Transverse colon (tissue), 4 donors: ENCODE data around the gene FAM83E. TPM values are rescaled to one million over a fixed set of nuclear protein-coding genes. Genes with fewer than 3 reads are reported as not detected.
A peak's percentile ranks its signal among the peaks of the same experiment; 100 is the strongest.

Source experiments
- DNase-seq: peaks from one replicate; pipeline ENCODE4 v3.0.0-alpha.2; 2019
- H3K27ac ChIP-seq, 4 donors: fragments of 200-600 bp; sonication (generic); 2 replicates each; pipeline ENCODE4 v1.5.1; 2016 to 2018; ENCODE audit warnings: inconsistent platforms in 4 of 4
- H3K27me3 ChIP-seq: fragments of 200-600 bp; sonication (generic); 2 replicates; pipeline ENCODE4 v1.5.1; 2017; ENCODE audit warnings: inconsistent platforms
- H3K36me3 ChIP-seq, 4 donors: fragments of 200-600 bp; sonication (generic); 2 replicates each; pipeline ENCODE4 v1.5.1; 2017 to 2019; ENCODE audit warnings: inconsistent platforms in 4 of 4
- H3K4me1 ChIP-seq, 4 donors: fragments of 200-600 bp; sonication (generic); 2 replicates each; pipeline ENCODE4 v1.5.1; 2017 to 2020; ENCODE audit warnings: inconsistent platforms in 4 of 4
- H3K4me3 ChIP-seq, 4 donors: fragments of 200-600 bp; sonication (generic); 1 replicate in 1 of 4; 2 replicates in 3 of 4; pipeline versions ENCODE4 v1.5.1 to v1.6.1; 2017 to 2019; ENCODE audit warnings: inconsistent platforms in 4 of 4
- H3K9me3 ChIP-seq, 2 donors: fragments of 200-600 bp; sonication (generic); 2 replicates each; pipeline ENCODE4 v1.5.1; 2017 to 2019; ENCODE audit warnings: inconsistent platforms in 2 of 2
- CTCF ChIP-seq, 5 experiments: fragments of 200-600 bp in 3 of 5; fragments of 450-650 bp in 2 of 5; sonication (generic) in 3 of 5; IDR thresholded peaks; 1 replicate in 2 of 5; 2 replicates in 3 of 5; pipeline ENCODE4 v1.5.1; 2016 to 2017; ENCODE audit warnings: antibody characterized with exemption in 5 of 5, inconsistent platforms in 3 of 5, mild to moderate bottlenecking in 2 of 5, moderate library complexity in 1 of 5
- EP300 ChIP-seq: sonication (generic); formaldehyde crosslinking; IDR thresholded peaks from one replicate; pipeline ENCODE4 v1.6.1; 2017; ENCODE audit warnings: antibody characterized with exemption, low read depth
- POLR2A ChIP-seq: fragments of 450-650 bp; IDR thresholded peaks from one replicate; pipeline ENCODE4 v1.6.1; 2016; ENCODE audit warnings: antibody characterized with exemption, mild to moderate bottlenecking, moderate library complexity
- POLR2AphosphoS5 ChIP-seq, 3 donors: sonication (generic); formaldehyde crosslinking; IDR thresholded peaks; one replicate each; pipeline ENCODE4 v1.6.1; 2016; ENCODE audit warnings: antibody characterized with exemption in 3 of 3
- WGBS, 2 donors: methylation state at CpG; one replicate each; pipeline ENCODE4 v1.1.5; 2018; ENCODE audit warnings: low coverage in 1 of 2; 5-methylcytosine and 5-hydroxymethylcytosine counted together
- in situ Hi-C, 4 donors: fragments of 200-750 bp; cut with MboI; loops; one replicate each; pipeline versions ENCODE4 v1.15.0 to v1.15.1; 2017; ENCODE audit warnings: low sequenced_read_pairs in 3 of 4, low pct_ligation_motif_present in 1 of 4, low pct_unique_long_range_greater_than_20kb in 1 of 4
- intact Hi-C: fragments of 100-400 bp; cut with DNase I; formaldehyde crosslinking; loops from one replicate; pipeline ENCODE4 v1.15.1; 2023; ENCODE audit warnings: low total_unique reads
- total RNA-seq, 4 donors: library from RNA; depleted of rRNA; stranded (reverse); fragments of >200 nt; gene quantifications; one replicate each; pipeline ENCODE4 v1.1.0, GENCODE V29; 2016

The FAM83E gene
- total RNA-seq, 4 donors from 2014 or later = 97.0 to 746 (median 203) TPM

DNA sequence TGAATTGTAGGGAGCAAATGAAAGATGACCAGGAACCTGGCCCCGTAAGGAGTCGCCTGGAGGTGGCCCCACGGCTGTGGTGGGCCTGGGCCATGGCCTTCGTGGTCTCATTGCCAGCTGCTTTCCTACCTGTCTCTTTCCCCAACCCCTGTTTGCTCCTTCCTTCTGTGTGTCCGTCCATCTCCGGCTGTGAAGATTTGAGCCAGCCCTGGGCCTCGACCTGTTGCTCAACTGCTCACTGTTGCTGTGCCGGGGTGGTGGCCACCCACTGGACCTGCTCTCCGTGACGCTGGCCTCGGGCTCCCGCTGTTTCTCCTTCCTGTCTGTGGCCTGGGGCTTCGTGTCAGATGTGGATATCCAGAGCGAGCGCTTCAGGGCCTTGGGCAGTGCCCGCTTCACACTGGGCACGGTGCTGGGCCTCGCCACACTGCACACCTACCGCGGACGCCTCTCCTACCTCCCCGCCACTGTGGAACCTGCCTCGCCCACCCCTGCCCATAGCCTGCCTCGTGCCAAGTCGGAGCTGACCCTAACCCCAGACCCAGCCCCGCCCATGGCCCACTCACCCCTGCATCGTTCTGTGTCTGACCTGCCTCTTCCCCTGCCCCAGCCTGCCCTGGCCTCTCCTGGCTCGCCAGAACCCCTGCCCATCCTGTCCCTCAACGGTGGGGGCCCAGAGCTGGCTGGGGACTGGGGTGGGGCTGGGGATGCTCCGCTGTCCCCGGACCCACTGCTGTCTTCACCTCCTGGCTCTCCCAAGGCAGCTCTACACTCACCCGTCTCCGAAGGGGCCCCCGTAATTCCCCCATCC, 13.8 kb upstream of the FAM83E start:
- peak; percentile 19 for DNase-seq

GRCh38 chr19:48627865-48628314, 13.0 kb upstream of the FAM83E start:
- no peaks in the 10 kb centered on the region for H3K9me3 ChIP-seq
- DNase-seq = no peak
- H3K27ac ChIP-seq = peak overlapping the region; percentile 76 to 94 (median 92)
- H3K4me1 ChIP-seq = peaks cover 28 to 85% (median 69%) of the 10 kb centered on the region in 4 donors
- H3K4me3 ChIP-seq = no peak overlapping the region
- WGBS, 2 donors = 81% methylated on average over 15 of the region's 17 CpGs; no CpG with 5 or more reads in 1 of the 2 donors
- no peaks in the 10 kb centered on the region for H3K27me3 ChIP-seq
- TF ChIP-seq POLR2A (no peak), POLR2AphosphoS5 (IDR thresholded peaks at IDR 0.05) (no peak), CTCF (IDR thresholded peaks at IDR 0.05) (no peak), EP300 (no peak)
- no peaks in the 10 kb centered on the region for H3K36me3 ChIP-seq
- intact Hi-C loops (no loop called here), in situ Hi-C loops (no loop called here)

More for the DNA sequence above, 13.8 kb upstream of the FAM83E start:
- peaks cover 30 to 85% (median 71%) of the 10 kb centered on the region in 4 donors for H3K4me1 ChIP-seq
- no peak overlapping the region for H3K4me3 ChIP-seq
- in situ Hi-C loops (no loop called here), intact Hi-C loops (no loop called here)
- 0 to 84% methylated on average over 1 to 34 of the region's 34 CpGs for WGBS, 2 donors
- H3K27ac ChIP-seq = peak overlapping the region; percentile 90 to 94 (median 92)
- H3K27me3 ChIP-seq = no peaks in the 10 kb centered on the region
- no peaks in the 10 kb centered on the region for H3K9me3 ChIP-seq
- TF ChIP-seq POLR2A = no peak
- TF ChIP-seq POLR2AphosphoS5 (IDR thresholded peaks at IDR 0.05) = no peak
- no peak for TF ChIP-seq EP300
- no peak for TF ChIP-seq CTCF (IDR thresholded peaks at IDR 0.05)
- no peaks in the 10 kb centered on the region for H3K36me3 ChIP-seq

GRCh38 chr19:48627201-48627864, 12.5 kb upstream of the FAM83E start:
- intact Hi-C loops (no loop called here), in situ Hi-C loops (no loop called here)
- peak; percentile 53 for TF ChIP-seq POLR2A
- TF ChIP-seq EP300 = no peak
- peak in 1 of 5 experiments; percentile 21 for TF ChIP-seq CTCF (IDR thresholded peaks at IDR 0.05)
- peak in 2 of 3 donors; percentile 73 to 74 for TF ChIP-seq POLR2AphosphoS5 (IDR thresholded peaks at IDR 0.05)
- Histone ChIP-seq H3K27ac (peak overlapping the region; percentile 76 to 94 (median 92)), H3K4me3 (no peak overlapping the region), H3K36me3 (no peaks in the 10 kb centered on the region), H3K4me1 (peaks cover 26 to 82% (median 64%) of the 10 kb centered on the region in 4 donors), H3K9me3 (no peaks in the 10 kb centered on the region), H3K27me3 (no peaks in the 10 kb centered on the region)
- peak; percentile 73 for DNase-seq
- 62% methylated on average over 6 of the region's 6 CpGs; no CpG with 5 or more reads in 1 of the 2 donors for WGBS, 2 donors

DNA sequence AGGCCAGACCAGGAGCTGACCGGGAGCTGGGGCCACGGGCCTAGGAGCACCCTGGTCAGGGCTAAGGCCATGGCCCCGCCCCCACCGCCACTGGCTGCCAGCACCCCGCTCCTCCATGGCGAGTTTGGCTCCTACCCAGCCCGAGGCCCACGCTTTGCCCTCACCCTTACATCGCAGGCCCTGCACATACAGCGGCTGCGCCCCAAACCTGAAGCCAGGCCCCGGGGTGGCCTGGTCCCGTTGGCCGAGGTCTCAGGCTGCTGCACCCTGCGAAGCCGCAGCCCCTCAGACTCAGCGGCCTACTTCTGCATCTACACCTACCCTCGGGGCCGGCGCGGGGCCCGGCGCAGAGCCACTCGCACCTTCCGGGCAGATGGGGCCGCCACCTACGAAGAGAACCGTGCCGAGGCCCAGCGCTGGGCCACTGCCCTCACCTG, 11.0 kb upstream of the FAM83E start:
- peak; percentile 36 for DNase-seq
- 83% methylated on average over 24 of the region's 30 CpGs; no CpG with 5 or more reads in 1 of the 2 donors for WGBS, 2 donors
- intact Hi-C loops (no loop called here), in situ Hi-C loops (no loop called here)
- TF ChIP-seq EP300 (no peak), POLR2A (no peak), POLR2AphosphoS5 (IDR thresholded peaks at IDR 0.05) (no peak), CTCF (IDR thresholded peaks at IDR 0.05) (no peak)
- Histone ChIP-seq H3K4me3 (peak overlapping the region in 2 of 4 donors; percentile 45 to 67), H3K27ac (peak overlapping the region; percentile 76 to 94 (median 92)), H3K27me3 (no peaks in the 10 kb centered on the region), H3K9me3 (no peaks in the 10 kb centered on the region), H3K4me1 (peaks cover 24 to 69% (median 57%) of the 10 kb centered on the region in 4 donors), H3K36me3 (no peaks in the 10 kb centered on the region)
